Suppressor macrophage (primary cell): ENCODE results near the gene DUS1L.

Source experiments
- DNase-seq, 4 experiments: peaks; one replicate each; pipeline ENCODE4 v3.0.0-alpha.2; 2020 to 2022

The DUS1L gene

GRCh38 chr17:82011617-82012187 is 53.9 kb downstream of the DUS1L start:
- no peak for DNase-seq

DNA sequence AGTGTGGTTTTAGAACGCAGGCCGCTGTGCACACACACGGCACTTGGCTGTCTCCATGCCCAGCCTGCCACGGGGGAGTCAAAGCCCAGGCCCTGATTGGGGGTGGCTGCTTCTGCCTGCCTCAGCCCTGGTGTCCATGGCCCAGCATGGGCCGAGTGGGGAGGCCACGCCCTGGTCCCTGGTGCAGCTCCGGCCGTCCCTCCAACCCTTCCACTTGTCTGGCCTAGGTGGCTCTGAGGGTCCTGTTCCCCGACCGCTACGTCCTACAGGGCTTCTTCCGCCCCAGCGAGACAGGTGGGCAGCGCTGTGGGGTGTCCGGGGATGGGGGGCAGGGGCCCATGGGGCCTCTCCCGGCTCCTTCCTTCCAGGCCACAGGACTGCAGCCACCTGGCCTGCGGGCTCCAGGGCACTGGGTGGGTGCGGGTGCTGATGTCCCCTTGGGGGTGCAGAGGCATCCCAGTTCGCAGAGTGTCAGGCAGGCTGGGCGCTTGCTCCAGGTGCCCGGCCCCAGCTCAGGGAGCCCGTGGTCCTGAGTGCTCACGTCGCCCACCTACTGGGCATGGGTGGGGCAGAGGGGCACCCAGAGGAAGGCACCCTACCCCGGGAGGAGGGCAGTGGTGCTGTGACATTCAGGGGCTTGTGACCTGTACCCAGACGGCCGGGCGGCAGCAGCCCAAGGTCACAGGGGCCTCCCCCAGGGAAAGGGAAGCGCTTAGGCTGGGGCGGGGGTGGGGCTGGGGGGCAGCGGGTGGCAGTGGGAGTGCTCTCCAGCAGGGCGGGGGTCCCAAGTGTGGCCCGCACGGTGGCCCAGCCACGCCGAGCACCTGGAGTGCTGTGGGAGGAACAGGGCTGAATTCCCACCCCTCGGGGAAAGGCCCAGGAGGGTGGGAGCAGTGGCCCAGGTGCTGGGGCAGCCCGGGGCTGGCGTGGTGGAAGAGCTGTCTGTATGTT is 54.8 kb downstream of the DUS1L start:
- DNase-seq = no peak

DNA sequence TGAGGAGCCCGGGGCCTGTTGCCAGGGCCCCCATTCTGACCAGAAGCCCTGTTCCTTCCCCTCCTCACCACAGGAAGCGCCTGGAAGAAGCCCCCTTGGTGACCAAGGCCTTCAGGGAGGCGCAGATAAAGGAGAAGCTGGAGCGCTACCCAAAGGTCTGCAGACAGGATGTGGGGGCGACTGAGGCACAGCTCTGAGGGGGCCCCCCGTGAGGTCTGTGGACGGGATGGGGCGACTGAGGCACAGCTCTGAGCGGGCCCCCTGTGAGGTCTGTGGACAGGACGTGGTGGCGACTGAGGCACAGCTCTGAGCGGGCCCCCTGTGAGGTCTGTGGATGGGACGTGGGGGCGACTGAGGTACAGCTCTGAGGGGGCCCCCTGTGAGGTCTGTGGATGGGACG is 56.2 kb downstream of the DUS1L start:
- no peak for DNase-seq

DNA sequence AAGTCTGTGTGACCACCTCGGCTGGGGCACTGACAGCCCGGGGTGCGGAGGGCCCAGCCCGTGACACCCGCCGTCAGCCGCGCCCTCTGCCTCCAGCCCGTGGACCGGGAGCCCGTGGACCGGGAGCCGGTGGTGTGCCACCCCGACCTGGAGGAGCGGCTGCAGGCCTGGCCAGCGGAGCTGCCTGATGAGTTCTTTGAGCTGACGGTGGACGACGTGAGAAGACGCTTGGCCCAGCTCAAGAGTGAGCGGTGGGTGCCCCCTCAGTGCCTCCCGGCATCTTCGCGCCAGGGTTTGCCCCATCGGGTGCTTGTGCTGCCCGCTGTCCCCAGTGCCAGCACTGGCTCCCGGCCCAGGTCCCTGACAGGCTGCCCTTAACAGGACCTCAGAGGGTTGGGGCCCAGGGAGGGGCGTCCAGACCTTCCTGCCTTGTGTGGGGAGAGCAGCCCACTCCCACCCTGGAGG is 56.6 kb downstream of the DUS1L start:
- no peak for DNase-seq

DNA sequence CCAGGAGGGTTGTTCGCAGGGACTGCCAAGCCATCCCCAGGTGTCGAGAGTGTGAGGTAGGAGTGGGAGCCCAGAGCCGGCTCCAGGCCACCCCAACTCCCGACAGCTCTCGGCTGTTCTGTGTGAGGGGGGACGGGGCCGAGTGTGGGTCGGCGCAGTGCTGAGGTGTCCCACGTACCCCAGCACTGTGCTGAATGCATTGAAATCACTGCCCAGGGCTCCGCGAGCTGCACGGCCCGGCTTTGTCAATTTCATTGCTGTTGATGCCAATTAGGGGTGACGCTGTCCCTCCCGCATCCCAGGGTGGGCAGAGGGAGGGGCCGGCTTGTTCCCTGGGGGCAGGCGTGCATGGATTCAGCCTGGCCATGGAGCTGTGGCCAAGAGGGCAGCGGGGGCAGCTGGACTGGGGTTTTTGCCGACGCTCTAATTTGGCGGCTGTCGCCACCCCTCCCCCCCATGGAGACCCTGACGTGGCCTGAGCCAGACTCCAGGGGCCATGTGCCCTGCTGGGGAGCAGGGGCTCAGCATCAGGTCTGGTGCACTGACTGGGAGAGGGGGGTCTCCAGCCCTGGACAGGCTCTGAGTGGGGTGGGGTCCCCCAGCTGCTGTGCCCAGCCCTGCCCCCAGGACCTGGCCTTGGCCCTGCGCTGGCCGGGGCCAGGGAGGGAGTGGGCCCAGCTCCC is 57.2 kb downstream of the DUS1L start:
- no peak for DNase-seq
